Measurements from ENCODE around the gene TEX53.

TEX53 gene

GRCh38 chr9:114606597-114607207 lies 50.9 kb downstream of the TEX53 start:
- Histone ChIP-seq H3K4me3 (ENCODE audit: low read length in 2 of 2) (no peak overlapping the region), H3K9me3 (ENCODE audit: control insufficient read depth in 2 of 2, low read length in 2 of 2) (no peaks in the 10 kb centered on the region), H3K4me1 (ENCODE audit: control insufficient read depth, insufficient read depth, low read length) (peaks cover 8% of the 10 kb centered on the region), H3K9ac (ENCODE audit: low read length in 2 of 2) (no peak overlapping the region), H3K27me3 (ENCODE audit: control insufficient read depth in 1 of 2, insufficient read depth in 2 of 2, low read length in 2 of 2) (no peaks in the 10 kb centered on the region), H3K27ac (ENCODE audit: low read length) (no peak overlapping the region), H3K36me3 (ENCODE audit: control insufficient read depth in 2 of 2, insufficient read depth in 2 of 2, low read length in 2 of 2) (peaks cover 0 to 3% of the 10 kb centered on the region in 2 donors)
